ENCODE data around the gene MPRIP.
"Not testable (repeated sequence)": the region's sequence is repeated elsewhere in the genome, so short reads cannot be mapped to it uniquely, and the experiment has no call there.

The MPRIP gene

GRCh38 chr17:17186051-17186450, 143.8 kb downstream of the MPRIP start:
- H3K9ac ChIP-seq (ENCODE audit: low read length) = no peak overlapping the region
- no peak overlapping the region for H3K4me3 ChIP-seq (ENCODE audit: low read length)
- no peak overlapping the region for H3K27ac ChIP-seq (ENCODE audit: low read depth, low read length)
- H3K27me3 ChIP-seq (ENCODE audit: control insufficient read depth, insufficient read depth, low read length) = no peaks in the 10 kb centered on the region
- peaks cover 12% of the 10 kb centered on the region for H3K4me1 ChIP-seq (ENCODE audit: control insufficient read depth, insufficient read depth, low read length)
- peaks cover 18% of the 10 kb centered on the region for H3K36me3 ChIP-seq (ENCODE audit: control insufficient read depth, insufficient read depth, low read length)

DNA sequence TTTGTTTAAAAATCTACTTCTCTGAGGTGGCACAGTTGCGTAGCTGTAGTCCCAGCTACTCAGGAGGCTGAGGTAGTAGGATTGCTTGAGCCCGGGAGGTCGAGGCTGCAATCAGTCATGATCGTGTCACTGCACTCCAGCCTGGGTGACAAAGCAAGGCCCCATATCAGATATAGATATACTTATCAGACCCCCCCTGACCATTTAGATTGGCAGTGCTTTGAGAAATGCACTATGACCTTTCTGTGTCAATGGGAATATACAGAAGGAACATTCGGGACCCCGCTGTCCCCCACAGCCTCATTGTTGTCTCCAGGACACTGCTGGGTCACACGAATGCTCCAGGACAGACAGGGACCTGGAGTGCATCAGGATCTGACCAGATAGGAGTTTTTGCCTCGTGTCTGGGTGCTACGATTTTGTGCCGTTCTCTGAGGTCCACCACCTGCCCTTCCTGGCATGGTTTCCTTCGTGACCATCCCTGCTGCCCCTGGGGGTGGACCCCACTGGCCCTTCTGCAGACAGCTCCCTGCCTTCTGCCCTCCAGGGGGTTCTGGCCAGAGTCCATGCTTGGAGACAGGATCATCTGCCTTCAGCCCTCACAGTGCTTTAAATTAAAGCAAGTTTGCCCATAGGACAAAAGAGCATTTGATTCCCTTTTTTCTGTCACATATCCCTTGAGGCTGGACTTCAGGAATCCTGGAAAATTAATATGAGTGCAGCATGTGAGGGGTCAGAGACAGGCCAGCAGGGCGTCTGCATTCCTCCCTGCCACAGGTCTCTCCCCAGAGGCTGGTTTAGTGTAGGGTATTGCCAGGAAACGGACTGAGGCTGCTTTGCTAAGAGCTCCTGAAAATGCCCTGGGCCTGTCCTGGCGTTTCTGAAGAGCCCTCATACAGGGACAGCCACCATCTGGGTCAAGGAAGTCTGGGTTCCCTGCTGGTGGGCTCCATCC, 144.6 kb downstream of the MPRIP start:
- H3K9ac ChIP-seq (ENCODE audit: low read length) = no peak overlapping the region
- H3K4me3 ChIP-seq (ENCODE audit: low read length) = no peak overlapping the region
- no peak overlapping the region for H3K27ac ChIP-seq (ENCODE audit: low read depth, low read length)
- H3K4me1 ChIP-seq (ENCODE audit: control insufficient read depth, insufficient read depth, low read length) = peaks cover 18% of the 10 kb centered on the region
- H3K36me3 ChIP-seq (ENCODE audit: control insufficient read depth, insufficient read depth, low read length) = peaks cover 18% of the 10 kb centered on the region
- no peaks in the 10 kb centered on the region for H3K27me3 ChIP-seq (ENCODE audit: control insufficient read depth, insufficient read depth, low read length)

GRCh38 chr17:17188586-17188985, 146.3 kb downstream of the MPRIP start:
- no peak overlapping the region for H3K4me3 ChIP-seq (ENCODE audit: low read length)
- H3K27me3 ChIP-seq (ENCODE audit: control insufficient read depth, insufficient read depth, low read length) = no peaks in the 10 kb centered on the region
- peaks cover 9% of the 10 kb centered on the region for H3K36me3 ChIP-seq (ENCODE audit: control insufficient read depth, insufficient read depth, low read length)
- H3K27ac ChIP-seq (ENCODE audit: low read depth, low read length) = no peak overlapping the region
- peaks cover 18% of the 10 kb centered on the region for H3K4me1 ChIP-seq (ENCODE audit: control insufficient read depth, insufficient read depth, low read length)
- H3K9ac ChIP-seq (ENCODE audit: low read length) = no peak overlapping the region

DNA sequence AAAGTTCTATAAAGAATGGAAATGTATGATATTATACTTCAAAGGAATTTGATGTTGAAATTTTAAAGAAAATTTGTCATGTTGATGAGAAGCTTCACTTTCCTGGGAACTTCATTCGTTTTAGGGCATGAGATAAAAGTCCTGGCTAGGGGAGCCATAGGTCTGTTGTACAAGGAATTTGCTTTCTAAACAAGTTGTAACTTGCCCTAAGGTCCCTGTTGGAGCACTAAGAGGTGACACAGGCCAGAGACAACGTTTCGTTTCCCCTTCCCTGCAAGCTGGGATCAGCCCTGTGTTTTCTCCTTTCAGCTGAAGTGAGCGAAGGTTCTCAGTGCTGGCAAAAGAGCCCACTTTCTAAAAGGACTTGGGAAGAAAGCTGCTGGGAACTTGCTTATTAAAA, 147.3 kb downstream of the MPRIP start:
- no peaks in the 10 kb centered on the region for H3K27me3 ChIP-seq (ENCODE audit: control insufficient read depth, insufficient read depth, low read length)
- H3K36me3 ChIP-seq (ENCODE audit: control insufficient read depth, insufficient read depth, low read length) = peaks cover 2% of the 10 kb centered on the region
- peaks cover 18% of the 10 kb centered on the region for H3K4me1 ChIP-seq (ENCODE audit: control insufficient read depth, insufficient read depth, low read length)
- H3K4me3 ChIP-seq (ENCODE audit: low read length) = no peak overlapping the region
- no peak overlapping the region for H3K9ac ChIP-seq (ENCODE audit: low read length)
- peak overlapping the region; percentile 85 for H3K27ac ChIP-seq (ENCODE audit: low read depth, low read length)

DNA sequence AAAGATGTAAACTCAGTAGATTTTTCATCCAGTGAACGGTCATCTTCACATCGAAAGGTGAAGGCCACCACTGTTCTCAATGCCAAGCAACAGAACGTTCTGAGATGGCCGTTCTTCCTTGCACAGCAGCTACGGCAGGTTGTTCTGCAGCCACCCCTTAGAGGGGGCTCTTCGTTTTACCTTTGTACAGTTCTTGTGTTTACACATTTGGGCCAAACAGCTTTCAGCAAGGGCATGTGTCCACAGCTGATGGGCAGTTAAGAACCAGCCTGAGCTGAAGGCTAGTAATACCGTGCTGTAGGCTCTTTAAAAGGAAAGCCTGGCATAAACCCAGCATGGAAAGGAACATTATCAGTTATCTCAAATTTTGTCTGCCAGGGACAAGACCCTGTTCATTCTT, 147.9 kb downstream of the MPRIP start:
- H3K27me3 ChIP-seq (ENCODE audit: control insufficient read depth, insufficient read depth, low read length) = no peaks in the 10 kb centered on the region
- H3K9ac ChIP-seq (ENCODE audit: low read length) = no peak overlapping the region
- H3K4me3 ChIP-seq (ENCODE audit: low read length) = no peak overlapping the region
- H3K36me3 ChIP-seq (ENCODE audit: control insufficient read depth, insufficient read depth, low read length) = peaks cover 2% of the 10 kb centered on the region
- peak overlapping the region; percentile 85 for H3K27ac ChIP-seq (ENCODE audit: low read depth, low read length)
- peaks cover 18% of the 10 kb centered on the region for H3K4me1 ChIP-seq (ENCODE audit: control insufficient read depth, insufficient read depth, low read length)

- peak overlapping the region; percentile 85 for H3K27ac ChIP-seq (ENCODE audit: low read depth, low read length)
- no peak overlapping the region for H3K4me3 ChIP-seq (ENCODE audit: low read length)
- peaks cover 18% of the 10 kb centered on the region for H3K4me1 ChIP-seq (ENCODE audit: control insufficient read depth, insufficient read depth, low read length)
- H3K36me3 ChIP-seq (ENCODE audit: control insufficient read depth, insufficient read depth, low read length) = peaks cover 2% of the 10 kb centered on the region
- no peaks in the 10 kb centered on the region for H3K27me3 ChIP-seq (ENCODE audit: control insufficient read depth, insufficient read depth, low read length)
- H3K9ac ChIP-seq (ENCODE audit: low read length) = no peak overlapping the region
Observed at GRCh38 chr17:17191346-17191792, 149.1 kb downstream of the MPRIP start.

DNA sequence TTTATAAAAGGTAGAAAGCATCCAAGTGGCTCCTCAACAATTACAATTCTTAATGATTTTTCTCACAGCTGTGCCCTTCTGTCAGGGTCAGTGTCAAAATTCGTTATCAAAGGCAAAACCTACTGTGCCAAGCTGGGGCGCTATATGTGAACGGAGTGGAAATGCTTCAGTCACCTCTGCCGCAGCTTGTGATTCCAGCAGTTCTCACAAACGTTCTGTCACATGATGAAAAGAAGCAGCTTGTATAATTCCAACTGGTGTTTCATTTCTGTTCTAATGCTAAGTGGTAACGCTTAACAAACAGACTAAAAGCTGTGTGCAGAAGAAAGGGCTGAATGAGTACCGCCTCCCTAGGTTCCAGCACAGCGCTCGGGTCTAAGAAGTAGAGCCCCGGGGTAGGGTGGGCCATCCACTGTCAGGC, 149.7 kb downstream of the MPRIP start:
- peaks cover 2% of the 10 kb centered on the region for H3K36me3 ChIP-seq (ENCODE audit: control insufficient read depth, insufficient read depth, low read length)
- no peaks in the 10 kb centered on the region for H3K27me3 ChIP-seq (ENCODE audit: control insufficient read depth, insufficient read depth, low read length)
- peak overlapping the region; percentile 85 for H3K27ac ChIP-seq (ENCODE audit: low read depth, low read length)
- H3K4me3 ChIP-seq (ENCODE audit: low read length) = no peak overlapping the region
- peaks cover 18% of the 10 kb centered on the region for H3K4me1 ChIP-seq (ENCODE audit: control insufficient read depth, insufficient read depth, low read length)
- H3K9ac ChIP-seq (ENCODE audit: low read length) = no peak overlapping the region

- not testable (repeated sequence) for H3K27ac ChIP-seq (ENCODE audit: low read depth, low read length); H3K36me3 ChIP-seq (ENCODE audit: control insufficient read depth, insufficient read depth, low read length); H3K9ac ChIP-seq (ENCODE audit: low read length); H3K4me3 ChIP-seq (ENCODE audit: low read length); H3K27me3 ChIP-seq (ENCODE audit: control insufficient read depth, insufficient read depth, low read length)
- H3K4me1 ChIP-seq (ENCODE audit: control insufficient read depth, insufficient read depth, low read length) = peaks cover 20% of the 10 kb centered on the region
Observed at GRCh38 chr17:17195466-17195865, 153.2 kb downstream of the MPRIP start.

DNA sequence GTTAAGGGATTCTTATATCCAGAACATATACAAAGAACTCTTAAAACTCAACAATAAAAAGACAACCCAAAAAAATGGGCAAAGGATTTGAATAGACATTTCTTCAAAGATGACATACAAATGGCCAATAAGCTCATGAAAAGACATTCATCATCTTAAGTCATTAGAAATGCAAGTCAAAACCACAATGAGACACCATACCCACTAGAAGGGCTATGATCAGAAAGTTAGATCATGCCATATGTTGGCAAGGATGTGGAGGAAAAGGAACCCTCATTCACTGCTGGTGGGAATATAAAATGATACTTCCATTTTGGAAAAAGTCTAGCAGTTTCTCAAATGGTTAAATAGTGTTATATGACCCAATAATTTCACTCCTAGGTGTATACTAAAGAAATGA, 154.5 kb downstream of the MPRIP start:
- Histone ChIP-seq H3K9ac (ENCODE audit: low read length) (no peak overlapping the region), H3K36me3 (ENCODE audit: control insufficient read depth, insufficient read depth, low read length) (no peaks in the 10 kb centered on the region), H3K27ac (ENCODE audit: low read depth, low read length) (no peak overlapping the region), H3K4me1 (ENCODE audit: control insufficient read depth, insufficient read depth, low read length) (peaks cover 14% of the 10 kb centered on the region), H3K4me3 (ENCODE audit: low read length) (no peak overlapping the region), H3K27me3 (ENCODE audit: control insufficient read depth, insufficient read depth, low read length) (no peaks in the 10 kb centered on the region)

- no peak overlapping the region for H3K27ac ChIP-seq (ENCODE audit: low read depth, low read length)
- H3K4me1 ChIP-seq (ENCODE audit: control insufficient read depth, insufficient read depth, low read length) = peaks cover 24% of the 10 kb centered on the region
- H3K27me3 ChIP-seq (ENCODE audit: control insufficient read depth, insufficient read depth, low read length) = no peaks in the 10 kb centered on the region
- no peak overlapping the region for H3K4me3 ChIP-seq (ENCODE audit: low read length)
- no peak overlapping the region for H3K9ac ChIP-seq (ENCODE audit: low read length)
- no peaks in the 10 kb centered on the region for H3K36me3 ChIP-seq (ENCODE audit: control insufficient read depth, insufficient read depth, low read length)
Observed at GRCh38 chr17:17198281-17198680, 156.0 kb downstream of the MPRIP start.

GRCh38 chr17:17200311-17200710, 158.1 kb downstream of the MPRIP start:
- Histone ChIP-seq H3K9ac (ENCODE audit: low read length) (no peak overlapping the region), H3K36me3 (ENCODE audit: control insufficient read depth, insufficient read depth, low read length) (no peaks in the 10 kb centered on the region), H3K27me3 (ENCODE audit: control insufficient read depth, insufficient read depth, low read length) (no peaks in the 10 kb centered on the region), H3K4me3 (ENCODE audit: low read length) (no peak overlapping the region), H3K27ac (ENCODE audit: low read depth, low read length) (peak overlapping the region; percentile 80), H3K4me1 (ENCODE audit: control insufficient read depth, insufficient read depth, low read length) (peaks cover 42% of the 10 kb centered on the region)

- peak overlapping the region; percentile 80 for H3K27ac ChIP-seq (ENCODE audit: low read depth, low read length)
- no peak overlapping the region for H3K9ac ChIP-seq (ENCODE audit: low read length)
- H3K4me1 ChIP-seq (ENCODE audit: control insufficient read depth, insufficient read depth, low read length) = peaks cover 42% of the 10 kb centered on the region
Observed at GRCh38 chr17:17200831-17201230, 158.6 kb downstream of the MPRIP start.

DNA sequence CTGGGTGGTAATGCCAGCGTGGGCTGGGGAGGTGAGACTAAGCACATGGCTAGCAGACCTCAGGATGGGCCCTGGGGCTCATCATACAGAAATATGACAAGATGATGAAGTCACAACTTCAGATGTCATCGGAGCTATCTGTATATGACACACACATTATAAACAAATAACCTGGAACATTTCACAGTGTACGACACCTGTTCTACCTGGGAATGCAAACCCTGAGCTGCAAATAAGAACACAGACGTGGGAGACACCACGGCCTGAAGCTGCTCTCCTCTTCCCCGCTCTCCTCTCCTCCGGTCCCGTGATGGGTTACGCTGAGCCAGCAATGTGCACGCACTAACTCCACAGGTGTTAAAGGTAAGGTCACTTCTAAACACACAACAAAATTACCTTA, 159.0 kb downstream of the MPRIP start:
- peaks cover 42% of the 10 kb centered on the region for H3K4me1 ChIP-seq (ENCODE audit: control insufficient read depth, insufficient read depth, low read length)

More at GRCh38 chr17:17200831-17201230, 158.6 kb downstream of the MPRIP start:
- Histone ChIP-seq H3K27me3 (ENCODE audit: control insufficient read depth, insufficient read depth, low read length) (no peaks in the 10 kb centered on the region), H3K4me3 (ENCODE audit: low read length) (no peak overlapping the region), H3K36me3 (ENCODE audit: control insufficient read depth, insufficient read depth, low read length) (no peaks in the 10 kb centered on the region)

More for the DNA sequence above, 159.0 kb downstream of the MPRIP start:
- Histone ChIP-seq H3K27ac (ENCODE audit: low read depth, low read length) (peak overlapping the region; percentile 78), H3K9ac (ENCODE audit: low read length) (no peak overlapping the region), H3K27me3 (ENCODE audit: control insufficient read depth, insufficient read depth, low read length) (no peaks in the 10 kb centered on the region), H3K36me3 (ENCODE audit: control insufficient read depth, insufficient read depth, low read length) (no peaks in the 10 kb centered on the region), H3K4me3 (ENCODE audit: low read length) (no peak overlapping the region)

All from rectal smooth muscle tissue (tissue), 1 donor.